Measurements from ENCODE around the gene EFR3B.
"Not testable (repeated sequence)": the region's sequence is repeated elsewhere in the genome, so short reads cannot be mapped to it uniquely, and the experiment has no call there.

EFR3B gene

GRCh38 chr2:25123682-25124081 lies 81.8 kb downstream of the EFR3B start:
- Histone ChIP-seq H3K79me2 (no peaks in the 10 kb centered on the region), H3K4me3 (ENCODE audit: low read depth, low read length) (no peak overlapping the region), H2AFZ (no peak overlapping the region), H3K27ac (no peak overlapping the region), H3K4me2 (ENCODE audit: low read length) (no peak overlapping the region), H3K27me3 (ENCODE audit: control insufficient read depth, insufficient read depth, low read length) (no peaks in the 10 kb centered on the region), H3K4me1 (peaks cover 3% of the 10 kb centered on the region), H3K9me3 (ENCODE audit: control insufficient read depth, low read length) (no peaks in the 10 kb centered on the region), H3K9ac (no peak overlapping the region), H3K36me3 (ENCODE audit: control insufficient read depth, insufficient read depth, low read length) (no peaks in the 10 kb centered on the region)
- TF ChIP-seq, protein P1, sequence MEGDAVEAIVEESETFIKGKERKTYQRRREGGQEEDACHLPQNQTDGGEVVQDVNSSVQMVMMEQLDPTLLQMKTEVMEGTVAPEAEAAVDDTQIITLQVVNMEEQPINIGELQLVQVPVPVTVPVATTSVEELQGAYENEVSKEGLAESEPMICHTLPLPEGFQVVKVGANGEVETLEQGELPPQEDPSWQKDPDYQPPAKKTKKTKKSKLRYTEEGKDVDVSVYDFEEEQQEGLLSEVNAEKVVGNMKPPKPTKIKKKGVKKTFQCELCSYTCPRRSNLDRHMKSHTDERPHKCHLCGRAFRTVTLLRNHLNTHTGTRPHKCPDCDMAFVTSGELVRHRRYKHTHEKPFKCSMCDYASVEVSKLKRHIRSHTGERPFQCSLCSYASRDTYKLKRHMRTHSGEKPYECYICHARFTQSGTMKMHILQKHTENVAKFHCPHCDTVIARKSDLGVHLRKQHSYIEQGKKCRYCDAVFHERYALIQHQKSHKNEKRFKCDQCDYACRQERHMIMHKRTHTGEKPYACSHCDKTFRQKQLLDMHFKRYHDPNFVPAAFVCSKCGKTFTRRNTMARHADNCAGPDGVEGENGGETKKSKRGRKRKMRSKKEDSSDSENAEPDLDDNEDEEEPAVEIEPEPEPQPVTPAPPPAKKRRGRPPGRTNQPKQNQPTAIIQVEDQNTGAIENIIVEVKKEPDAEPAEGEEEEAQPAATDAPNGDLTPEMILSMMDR (IDR thresholded peaks at IDR 0.05): no peak

DNA sequence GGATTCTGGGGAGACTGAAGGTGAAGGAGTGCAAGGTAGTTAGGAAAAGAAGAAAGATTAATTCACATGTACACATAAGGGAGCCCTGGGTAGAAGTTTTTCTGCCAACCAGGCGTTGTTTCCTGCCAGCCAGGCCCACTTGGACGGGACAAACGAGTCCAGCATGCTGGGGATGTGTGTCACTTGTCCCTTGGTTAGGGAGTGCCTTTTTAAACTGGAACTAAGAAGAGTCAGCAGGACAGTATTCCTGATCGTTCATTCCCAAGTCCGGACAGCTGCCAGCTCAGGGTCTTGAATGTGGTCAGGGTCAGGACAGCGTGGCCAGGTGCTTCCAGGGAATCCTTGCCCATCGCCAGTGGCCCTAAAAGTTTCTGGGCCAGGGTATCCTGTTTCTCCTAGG lies 83.3 kb downstream of the EFR3B start:
- H3K36me3 ChIP-seq (ENCODE audit: control insufficient read depth, insufficient read depth, low read length): no peaks in the 10 kb centered on the region
- no peak overlapping the region for H3K27ac ChIP-seq
- H3K4me2 ChIP-seq (ENCODE audit: low read length): no peak overlapping the region
- no peaks in the 10 kb centered on the region for H3K79me2 ChIP-seq
- TF ChIP-seq, protein P1 (IDR thresholded peaks at IDR 0.05): no peak
- no peaks in the 10 kb centered on the region for H3K27me3 ChIP-seq (ENCODE audit: control insufficient read depth, insufficient read depth, low read length)
- no peaks in the 10 kb centered on the region for H3K9me3 ChIP-seq (ENCODE audit: control insufficient read depth, low read length)
- H3K4me3 ChIP-seq (ENCODE audit: low read depth, low read length): no peak overlapping the region
- no peak overlapping the region for H3K9ac ChIP-seq
- no peak overlapping the region for H2AFZ ChIP-seq
- H3K4me1 ChIP-seq: peaks cover 3% of the 10 kb centered on the region

DNA sequence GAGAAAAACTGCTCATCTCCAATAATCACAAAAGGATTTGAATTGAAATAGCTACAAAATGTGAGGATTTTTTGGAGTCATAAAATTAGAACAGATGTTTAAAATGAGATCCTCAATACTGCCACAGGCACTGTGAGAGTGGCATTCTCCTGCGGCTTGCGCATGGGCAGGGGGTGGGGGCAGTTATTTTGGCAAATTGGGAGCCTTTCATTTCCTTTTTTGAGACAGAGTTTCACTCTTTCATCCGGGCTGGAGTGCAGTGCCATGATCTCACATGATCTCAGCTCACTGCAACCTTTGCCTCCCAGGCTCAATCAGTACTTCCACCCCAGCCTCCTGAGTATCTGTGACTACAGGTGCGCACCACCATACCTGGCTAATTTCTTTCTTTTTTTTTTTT lies 84.1 kb downstream of the EFR3B start:
- Histone ChIP-seq H2AFZ (no peak overlapping the region), H3K4me2 (ENCODE audit: low read length) (no peak overlapping the region), H3K27me3 (ENCODE audit: control insufficient read depth, insufficient read depth, low read length) (no peaks in the 10 kb centered on the region), H3K36me3 (ENCODE audit: control insufficient read depth, insufficient read depth, low read length) (no peaks in the 10 kb centered on the region), H3K79me2 (no peaks in the 10 kb centered on the region), H3K4me3 (ENCODE audit: low read depth, low read length) (no peak overlapping the region), H3K9ac (no peak overlapping the region), H3K27ac (no peak overlapping the region), H3K9me3 (ENCODE audit: control insufficient read depth, low read length) (no peaks in the 10 kb centered on the region), H3K4me1 (peaks cover 3% of the 10 kb centered on the region)
- TF ChIP-seq, protein P1 (IDR thresholded peaks at IDR 0.05): no peak

DNA sequence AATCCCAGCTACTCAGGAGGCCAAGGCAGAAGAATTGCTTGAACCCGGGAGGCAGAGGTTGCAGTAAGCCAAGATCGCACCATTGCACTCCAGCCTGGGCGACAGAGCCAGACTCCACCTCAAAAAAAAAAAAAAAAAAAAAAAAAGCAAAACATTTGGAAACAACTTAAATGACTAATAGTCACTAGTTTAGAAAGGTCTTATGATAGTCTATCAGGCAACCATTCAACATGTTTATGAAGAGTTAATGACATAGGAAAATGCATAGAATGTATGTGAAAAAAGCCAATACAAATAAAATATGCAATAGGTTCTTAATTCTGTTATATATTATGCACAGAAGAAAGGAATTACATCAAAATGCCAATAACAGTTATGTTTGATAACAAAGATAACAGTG lies 85.2 kb downstream of the EFR3B start:
- H3K9me3 ChIP-seq (ENCODE audit: control insufficient read depth, low read length); H3K79me2 ChIP-seq; H2AFZ ChIP-seq; H3K27me3 ChIP-seq (ENCODE audit: control insufficient read depth, insufficient read depth, low read length); H3K4me1 ChIP-seq; H3K4me2 ChIP-seq (ENCODE audit: low read length); H3K9ac ChIP-seq; H3K4me3 ChIP-seq (ENCODE audit: low read depth, low read length); H3K36me3 ChIP-seq (ENCODE audit: control insufficient read depth, insufficient read depth, low read length); H3K27ac ChIP-seq: not testable (repeated sequence)

DNA sequence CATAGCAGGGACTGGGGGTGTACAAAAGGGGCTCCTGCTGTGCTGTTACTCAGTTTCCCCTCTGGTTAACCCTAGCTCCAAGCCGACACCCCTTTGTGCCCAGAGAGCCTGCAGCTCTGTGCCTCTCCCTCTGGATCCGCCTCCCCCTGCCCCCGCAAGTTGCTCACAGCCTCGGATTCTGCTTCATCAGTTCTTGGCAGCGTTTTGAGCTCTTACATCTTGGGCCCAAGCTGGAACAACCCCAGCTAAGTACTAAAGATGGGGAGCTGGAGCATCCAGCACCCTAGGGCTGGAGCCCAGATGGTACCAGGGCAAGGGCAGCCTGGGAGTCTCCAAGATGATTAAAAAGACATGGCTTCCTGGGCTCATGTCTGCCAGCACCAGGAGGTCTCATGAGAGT lies 85.8 kb downstream of the EFR3B start:
- no peak overlapping the region for H3K9ac ChIP-seq
- H3K4me3 ChIP-seq (ENCODE audit: low read depth, low read length): no peak overlapping the region
- H3K79me2 ChIP-seq: no peaks in the 10 kb centered on the region
- H3K9me3 ChIP-seq (ENCODE audit: control insufficient read depth, low read length): no peaks in the 10 kb centered on the region
- peaks cover 3% of the 10 kb centered on the region for H3K4me1 ChIP-seq
- no peaks in the 10 kb centered on the region for H3K36me3 ChIP-seq (ENCODE audit: control insufficient read depth, insufficient read depth, low read length)
- H2AFZ ChIP-seq: no peak overlapping the region
- no peak overlapping the region for H3K27ac ChIP-seq
- TF ChIP-seq, protein P1 (IDR thresholded peaks at IDR 0.05): no peak
- no peak overlapping the region for H3K4me2 ChIP-seq (ENCODE audit: low read length)
- H3K27me3 ChIP-seq (ENCODE audit: control insufficient read depth, insufficient read depth, low read length): no peaks in the 10 kb centered on the region

Data from parathyroid adenoma (tissue), 2 donors.